ENCODE measurements around the gene BMAL1.

GRCh38 chr11:13236626-13237025, 41.0 kb upstream of the BMAL1 start:
- no peak for TF ChIP-seq EZH2 (IDR thresholded peaks at IDR 0.05)
- no peak for TF ChIP-seq POLR2AphosphoS5 (IDR thresholded peaks at IDR 0.05; ENCODE audit: borderline replicate concordance, low read depth, low read length)
